ENCODE results near the gene MLF2.

DNA sequence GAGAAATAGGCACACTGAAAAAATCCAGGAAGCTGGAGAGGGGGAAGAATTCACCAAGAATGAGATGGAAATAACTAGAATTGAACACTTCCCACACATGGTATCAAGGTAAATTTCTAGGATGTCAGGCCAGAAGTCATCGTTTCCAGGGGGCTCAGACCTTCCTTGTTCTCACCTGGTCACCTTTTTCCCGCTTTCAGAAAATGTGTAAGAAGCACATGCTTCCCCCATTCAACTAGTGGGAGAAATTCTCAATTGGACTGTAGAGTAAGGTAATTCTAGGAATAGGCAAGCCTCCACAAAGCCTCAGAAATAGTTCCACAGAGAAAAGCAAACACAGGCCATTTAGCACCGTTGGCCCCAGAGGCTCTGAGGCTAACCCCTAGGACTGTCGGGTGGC, 10.4 kb upstream of the MLF2 start:
- no peak for TF ChIP-seq RNF2 (IDR thresholded peaks at IDR 0.05; ENCODE audit: borderline replicate concordance, low read depth)
- TF ChIP-seq, protein P1, sequence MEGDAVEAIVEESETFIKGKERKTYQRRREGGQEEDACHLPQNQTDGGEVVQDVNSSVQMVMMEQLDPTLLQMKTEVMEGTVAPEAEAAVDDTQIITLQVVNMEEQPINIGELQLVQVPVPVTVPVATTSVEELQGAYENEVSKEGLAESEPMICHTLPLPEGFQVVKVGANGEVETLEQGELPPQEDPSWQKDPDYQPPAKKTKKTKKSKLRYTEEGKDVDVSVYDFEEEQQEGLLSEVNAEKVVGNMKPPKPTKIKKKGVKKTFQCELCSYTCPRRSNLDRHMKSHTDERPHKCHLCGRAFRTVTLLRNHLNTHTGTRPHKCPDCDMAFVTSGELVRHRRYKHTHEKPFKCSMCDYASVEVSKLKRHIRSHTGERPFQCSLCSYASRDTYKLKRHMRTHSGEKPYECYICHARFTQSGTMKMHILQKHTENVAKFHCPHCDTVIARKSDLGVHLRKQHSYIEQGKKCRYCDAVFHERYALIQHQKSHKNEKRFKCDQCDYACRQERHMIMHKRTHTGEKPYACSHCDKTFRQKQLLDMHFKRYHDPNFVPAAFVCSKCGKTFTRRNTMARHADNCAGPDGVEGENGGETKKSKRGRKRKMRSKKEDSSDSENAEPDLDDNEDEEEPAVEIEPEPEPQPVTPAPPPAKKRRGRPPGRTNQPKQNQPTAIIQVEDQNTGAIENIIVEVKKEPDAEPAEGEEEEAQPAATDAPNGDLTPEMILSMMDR (IDR thresholded peaks at IDR 0.05) = no peak
- no peak for TF ChIP-seq POLR2A (IDR thresholded peaks at IDR 0.05; ENCODE audit: low read length)
- no peak for TF ChIP-seq JUNB (IDR thresholded peaks at IDR 0.05)
- TF ChIP-seq RCOR1 (IDR thresholded peaks at IDR 0.05; ENCODE audit: low read depth, low read length) = no peak
- TF ChIP-seq CBX8 (IDR thresholded peaks at IDR 0.05) = no peak
- TF ChIP-seq ZNF302 (CRISPR knock-in tag; IDR thresholded peaks at IDR 0.05) = no peak
- TF ChIP-seq RFX5 (IDR thresholded peaks at IDR 0.05) = no peak
- TF ChIP-seq KDM5A (IDR thresholded peaks at IDR 0.05) = no peak
- TF ChIP-seq HDAC2 (IDR thresholded peaks at IDR 0.05) = no peak
- TF ChIP-seq NFE2L2 (conservative IDR thresholded peaks at IDR 0.05; ENCODE audit: low read length) = no peak
- no peak for TF ChIP-seq CHD4 (IDR thresholded peaks at IDR 0.05; ENCODE audit: borderline replicate concordance)

Measured in A549 (cell line).